HG03045 (cell line): ENCODE measurements around the gene SPAG4.

Source experiments
- ATAC-seq: cut with Tn5 transposase; IDR thresholded peaks from one replicate; pipeline ENCODE4 v1.9.1; 2021; ENCODE audit warnings: mild to moderate bottlenecking, moderate library complexity; ENCODE audit not compliant: unreplicated experiment

SPAG4 gene

GRCh38 chr20:35652641-35653429 lies 37.2 kb downstream of the SPAG4 start:
- ATAC-seq: no peak

- ATAC-seq: no peak
These were observed 37.8 kb downstream of the SPAG4 start for GRCh38 chr20:35653430-35653734.

- no peak for ATAC-seq
These were observed 38.3 kb downstream of the SPAG4 start for GRCh38 chr20:35653893-35654292.

DNA sequence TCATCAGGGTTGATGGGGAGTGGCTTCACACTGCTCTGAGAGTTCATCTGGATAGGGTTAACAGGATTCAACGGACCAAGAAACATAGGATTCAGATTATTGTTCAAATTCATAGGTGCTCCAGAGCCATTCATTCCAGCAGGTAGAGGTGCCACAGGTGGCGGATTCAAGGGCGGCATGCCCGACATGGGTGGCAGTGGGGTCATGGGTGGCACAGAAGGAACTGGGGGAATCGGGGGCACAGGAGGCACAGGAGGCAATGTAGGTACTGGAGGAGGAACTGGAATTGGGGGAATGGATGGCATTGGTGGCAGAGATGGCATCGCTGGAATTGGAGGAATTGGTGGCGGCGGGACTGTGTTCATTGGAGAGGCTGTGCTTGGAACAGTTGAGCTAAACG lies 38.8 kb downstream of the SPAG4 start:
- no peak for ATAC-seq

GRCh38 chr20:35657271-35657670 lies 41.6 kb downstream of the SPAG4 start:
- ATAC-seq: no peak

DNA sequence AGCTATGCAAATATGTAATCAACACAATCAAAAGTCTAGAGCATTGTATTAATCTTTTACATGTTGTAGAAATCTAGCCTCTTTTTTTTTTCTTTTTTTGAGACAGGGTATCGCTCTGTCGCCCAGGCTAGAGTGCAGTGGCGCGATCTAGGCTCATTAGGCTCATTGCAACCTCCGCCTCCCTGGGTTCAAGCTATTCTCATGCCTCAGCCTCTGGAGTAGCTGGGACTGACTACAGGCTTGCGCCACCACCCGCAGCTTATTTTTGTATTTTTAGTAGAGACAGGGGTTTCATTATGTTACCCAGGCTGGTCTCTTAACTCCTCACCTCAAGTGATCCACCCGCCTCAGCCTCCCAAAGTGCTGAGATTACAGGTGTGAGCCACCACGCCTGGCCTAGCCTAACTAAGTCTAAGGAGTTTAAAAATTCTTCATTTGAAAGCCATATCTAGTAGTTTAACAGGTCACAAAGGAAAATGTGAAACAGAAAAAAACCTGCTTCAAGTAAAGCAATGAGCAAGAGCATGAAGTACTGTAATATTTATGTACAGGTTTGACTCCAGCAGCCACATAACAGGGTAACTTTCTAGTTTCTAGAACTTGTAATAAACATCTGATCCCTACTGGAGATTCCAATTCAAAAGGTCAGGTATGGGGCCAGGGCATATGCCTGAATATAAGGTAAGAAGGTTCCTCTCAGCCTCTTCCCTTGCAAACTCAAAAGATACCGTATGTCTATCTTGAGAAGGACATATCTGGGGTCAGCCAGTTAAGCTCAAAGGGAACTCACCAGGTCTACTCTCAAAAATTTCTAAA lies 44.7 kb downstream of the SPAG4 start:
- no peak for ATAC-seq

DNA sequence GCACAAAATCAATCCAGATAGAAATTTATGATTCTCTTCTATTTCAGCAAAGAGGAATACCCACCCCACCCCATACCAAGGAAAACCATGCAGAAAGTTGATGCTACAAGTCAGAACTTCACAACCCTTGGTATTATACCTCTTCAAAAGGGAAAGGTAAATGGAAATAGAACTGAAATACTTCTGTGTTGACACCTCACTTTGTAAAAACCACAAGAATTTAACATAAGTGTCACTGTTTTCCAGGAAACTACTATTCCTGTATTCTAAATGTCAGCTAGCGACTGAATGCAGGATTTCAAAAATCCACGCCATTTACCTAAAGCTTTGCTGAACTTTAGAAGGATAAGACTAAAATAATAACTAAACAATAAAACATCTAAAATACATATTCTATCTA lies 45.4 kb downstream of the SPAG4 start:
- ATAC-seq: no peak

- ATAC-seq: no peak
These were observed 46.3 kb downstream of the SPAG4 start for GRCh38 chr20:35661908-35662307.

- ATAC-seq: no peak
These were observed 46.9 kb downstream of the SPAG4 start for GRCh38 chr20:35662551-35662950.

DNA sequence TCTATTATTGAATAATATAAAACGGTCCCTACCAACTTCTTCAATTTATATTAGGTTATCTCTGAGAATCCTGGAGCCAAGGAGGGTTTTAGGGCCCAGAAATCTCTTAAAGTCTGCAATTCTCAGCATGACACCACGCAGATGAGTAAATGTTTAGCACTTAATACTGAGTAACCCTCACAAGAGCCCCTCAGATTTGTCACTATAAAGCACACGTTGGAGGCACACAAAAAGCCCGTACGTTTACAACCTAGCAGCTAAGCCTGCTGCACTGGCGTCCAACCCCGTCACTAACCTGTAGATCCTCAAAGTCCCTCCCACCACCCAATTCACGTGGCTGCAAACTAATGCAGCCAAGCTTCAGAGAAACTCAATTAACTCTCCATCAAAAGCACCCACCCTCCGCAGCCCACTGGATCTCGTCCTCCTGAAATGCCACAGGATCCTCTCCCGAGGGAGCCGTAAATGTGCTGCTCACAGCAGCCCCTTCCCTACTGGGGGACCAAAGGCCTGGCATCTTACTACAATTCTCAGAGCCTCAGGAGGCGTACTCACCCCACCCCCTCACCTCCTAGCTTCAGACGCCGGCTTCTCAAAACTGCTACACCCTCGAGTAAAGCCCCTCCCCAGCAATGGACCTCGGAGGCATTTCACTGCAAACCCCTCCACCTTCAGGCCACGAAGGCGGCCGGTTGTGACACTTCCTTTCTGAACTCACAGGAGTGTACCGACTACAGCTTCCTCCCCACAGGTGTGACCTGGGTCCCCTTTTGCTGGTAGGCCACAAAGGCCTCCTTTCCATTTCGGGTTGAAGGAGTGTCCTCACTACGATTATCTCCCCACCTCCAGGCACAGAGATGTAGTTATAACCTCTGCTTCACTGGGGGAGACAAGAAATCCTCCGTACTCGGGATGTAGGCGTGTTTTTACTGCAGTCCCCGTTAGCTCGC lies 48.2 kb downstream of the SPAG4 start:
- ATAC-seq: peak; percentile 24

DNA sequence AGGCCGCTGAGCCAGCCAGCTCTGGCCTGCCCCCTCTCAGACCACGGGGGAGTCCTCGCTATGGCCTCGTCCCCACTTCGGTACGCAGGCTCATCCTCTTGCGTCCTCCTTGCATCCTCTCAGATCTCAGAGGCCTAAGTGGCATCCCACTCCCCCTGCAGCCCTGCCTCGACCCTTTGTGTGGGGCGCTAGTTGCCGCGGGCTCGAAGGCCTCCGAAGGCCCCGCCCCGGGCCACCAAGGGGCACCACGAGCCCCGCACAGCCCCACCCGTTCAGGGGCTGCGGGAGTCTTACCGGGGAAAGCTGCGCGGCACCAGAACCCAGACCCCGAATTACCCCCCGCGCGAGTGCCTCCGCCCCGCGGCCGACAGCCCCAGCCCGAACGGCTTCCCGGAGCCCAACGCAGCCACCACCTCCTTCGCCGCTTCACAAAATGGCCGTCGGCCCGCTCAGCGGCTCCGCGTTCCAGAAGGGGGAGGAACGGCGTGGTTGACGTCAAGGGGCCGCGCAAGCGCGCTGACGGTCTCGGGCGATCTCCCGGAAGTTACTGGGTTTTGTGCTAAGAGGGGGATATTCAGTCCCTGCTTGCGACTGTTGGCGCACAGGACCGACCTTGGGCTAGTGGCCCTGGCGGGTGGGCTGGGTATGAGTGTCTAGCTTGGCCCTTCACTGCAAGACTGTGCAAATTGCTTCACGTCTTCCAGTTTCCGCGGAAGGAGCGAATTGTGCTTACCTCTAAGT lies 49.0 kb downstream of the SPAG4 start, which contains the start of the genes CPNE1 and RBM12:
Gene CPNE1, minus strand, starts transcription at position 435 of the 741 bp plus-strand sequence. CDS start 31,977 bp downstream, outside the sequence.
Gene RBM12, minus strand, starts transcription at position 435 of the 741 bp plus-strand sequence. CDS start 9,578 bp downstream, outside the sequence.
- ATAC-seq: peak; percentile 78

- no peak for ATAC-seq
These were observed 50.3 kb downstream of the SPAG4 start for GRCh38 chr20:35665949-35666288.

DNA sequence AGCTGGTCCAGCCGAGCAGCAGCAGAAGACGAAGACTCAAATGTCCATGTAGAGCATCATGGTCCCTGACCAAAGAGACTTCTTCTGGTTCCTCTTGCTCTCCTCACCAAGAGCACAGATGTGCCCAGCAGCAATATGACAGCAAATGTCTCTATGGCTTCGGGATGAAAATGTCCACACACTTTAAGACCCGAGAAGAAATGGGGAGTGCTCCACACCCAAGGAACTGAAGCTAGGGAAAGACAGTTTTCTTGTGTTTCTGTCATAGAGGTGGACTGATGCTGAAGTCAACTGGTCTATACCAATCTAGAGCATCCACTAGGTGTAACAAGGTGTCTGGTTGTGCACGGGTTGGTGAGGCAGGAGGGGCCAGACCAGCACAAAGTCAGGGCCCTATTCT lies 53.6 kb downstream of the SPAG4 start:
- ATAC-seq: no peak

DNA sequence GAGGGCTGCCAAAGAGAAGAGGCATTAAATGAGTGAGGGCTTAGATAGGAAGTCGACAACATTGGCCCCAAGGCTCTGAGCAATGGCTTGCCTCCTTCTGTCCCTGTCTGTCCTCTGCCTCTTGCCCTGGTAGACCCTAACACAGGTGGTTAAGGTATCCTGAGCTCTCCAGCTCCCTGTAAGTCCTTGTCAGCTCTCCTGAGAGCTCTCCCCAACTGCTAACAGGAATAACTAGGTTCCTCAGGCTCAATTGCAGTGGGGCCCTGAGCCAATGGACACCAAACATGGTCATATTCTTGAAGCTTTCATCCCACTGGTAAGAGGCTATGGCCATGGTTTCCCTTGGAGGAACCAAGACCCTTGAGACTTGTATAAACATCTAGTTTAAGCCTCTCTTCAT lies 54.1 kb downstream of the SPAG4 start:
- no peak for ATAC-seq
